HepG2 (cell line): ENCODE results near the gene CPZ. TPM values are rescaled to one million over a fixed set of nuclear protein-coding genes. Genes with fewer than 3 reads are reported as not detected.

ENCODE experiments used
- ATAC-seq: fragments of 200-7000 bp; cut with Tn5 transposase; 3 replicates; pipeline ENCODE4 v1.9.1; 2020; ENCODE audit warnings: mild to moderate bottlenecking, moderate library complexity
- BruUV-seq: library from RNA; stranded (reverse); fragments of 400-500 nt; replicated peaks from 2 replicates; lab custom pipeline; 2021; lab: Mats Ljungman, UMichigan
- CTCF ChIA-PET: fragments of 300-600 bp; formaldehyde crosslinking; extraction: SDS; loops from one replicate; lab custom pipeline; 2021; ENCODE audit warnings: low total read pairs, inconsistent platforms, low intra/inter-chr PET ratio; lab: Yijun Ruan, JAX
- POLR2A ChIA-PET: fragments of 350-600 bp; sonication (Branson Sonifier 250); formaldehyde crosslinking; loops from one replicate; lab custom pipeline; 2020; ENCODE audit warnings: antibody characterized with exemption, inconsistent platforms; lab: Yijun Ruan, JAX
- DNase-seq: peaks from one replicate; pipeline ENCODE4 v3.0.0-alpha.2; 2015; ENCODE audit warnings: low spot score
- FAIRE-seq: peaks from 3 replicates; lab custom pipeline; 2011; peaks lifted over from hg19 to GRCh38; lab: Jason Lieb, UNC
- H2AFZ ChIP-seq: one replicate; pipeline ENCODE4 v1.6.1; 2011; ENCODE audit warnings: low read length, inconsistent platforms
- H3K27ac ChIP-seq: fragments of 300-600 bp; 3 replicates; pipeline ENCODE4 v1.8.0; 2011; ENCODE audit warnings: mixed run types, mild to moderate bottlenecking, mixed read lengths, low read length, inconsistent platforms; ENCODE audit not compliant: insufficient read depth; ENCODE audit errors: extremely low read length
- H3K27me3 ChIP-seq, 2 experiments: fragments of 200-600 bp in 1 of 2; 2 replicates in 1 of 2; 3 replicates in 1 of 2; pipeline versions ENCODE4 v1.6.0 to v1.8.0; 2011; ENCODE audit warnings: low read length in 2 of 2, mild to moderate bottlenecking in 2 of 2, moderate library complexity in 2 of 2, inconsistent platforms in 1 of 2; ENCODE audit not compliant: insufficient read depth in 2 of 2, control insufficient read depth in 1 of 2
- H3K36me3 ChIP-seq, 2 experiments: fragments of 200-600 bp in 1 of 2; replicated peaks in 1 of 2; 2 replicates in 1 of 2; 3 replicates in 1 of 2; pipeline versions ENCODE4 v1.5.1 to v1.8.0; 2011; ENCODE audit warnings: low read length in 2 of 2, inconsistent platforms in 1 of 2; ENCODE audit not compliant: insufficient read depth in 2 of 2, control insufficient read depth in 1 of 2
- H3K4me1 ChIP-seq: 2 replicates; pipeline ENCODE4 v1.5.1; 2012; ENCODE audit warnings: low read length, inconsistent platforms; ENCODE audit not compliant: insufficient read depth
- H3K4me2 ChIP-seq: 2 replicates; pipeline ENCODE4 v1.6.0; 2011; ENCODE audit warnings: low read depth, low read length, inconsistent platforms
- H3K4me3 ChIP-seq, 3 experiments: fragments of 200-600 bp in 1 of 3; sonication (generic), shearing (Covaris generic) in 1 of 3; replicated peaks in 1 of 3; 2 replicates each; pipeline ENCODE4 v1.5.1; 2011 to 2016; ENCODE audit warnings: low read length in 3 of 3, inconsistent platforms in 2 of 3, low read depth in 2 of 3, mild to moderate bottlenecking in 2 of 3, control low read depth in 1 of 3, mixed read lengths in 1 of 3; ENCODE audit not compliant: insufficient read depth in 1 of 3
- H3K79me2 ChIP-seq: one replicate; pipeline ENCODE4 v1.6.1; 2011; ENCODE audit warnings: low read length, inconsistent platforms; ENCODE audit not compliant: insufficient read depth
- H3K9ac ChIP-seq: 2 replicates; pipeline ENCODE4 v1.6.0; 2011; ENCODE audit warnings: mild to moderate bottlenecking, low read depth, low read length, inconsistent platforms; ENCODE audit not compliant: insufficient read depth
- H3K9me3 ChIP-seq: 2 replicates; pipeline ENCODE4 v1.5.1; 2012; ENCODE audit warnings: mild to moderate bottlenecking, low read length
- H4K20me1 ChIP-seq: 2 replicates; pipeline ENCODE4 v1.6.0; 2011; ENCODE audit warnings: inconsistent platforms, mild to moderate bottlenecking, low read length, moderate library complexity; ENCODE audit not compliant: insufficient read depth
- DMTF1 ChIP-seq: sonication (generic); formaldehyde crosslinking; IDR thresholded peaks from 2 replicates; pipeline ENCODE4 v1.4.0; 2020; ENCODE audit warnings: mild to moderate bottlenecking, missing genetic modification reagents
- ISL2 ChIP-seq: sonication (generic); formaldehyde crosslinking; IDR thresholded peaks from 2 replicates; pipeline ENCODE4 v1.5.0; 2020; ENCODE audit warnings: missing genetic modification reagents
- TCF12 ChIP-seq, 2 experiments: fragments of 450-650 bp in 1 of 2; sonication (generic) in 1 of 2; formaldehyde crosslinking in 1 of 2; IDR thresholded peaks; 2 replicates each; pipeline versions ENCODE4 v1.6.1 to v1.8.0; 2017 to 2022; ENCODE audit warnings: antibody characterized with exemption in 1 of 2, mild to moderate bottlenecking in 1 of 2, missing genetic modification reagents in 1 of 2, moderate library complexity in 1 of 2
- TEAD2 ChIP-seq: sonication (generic); formaldehyde crosslinking; IDR thresholded peaks from 2 replicates; pipeline ENCODE4 v1.9.0; 2021; ENCODE audit warnings: missing genetic modification reagents
- WGBS: methylation state at CpG from one replicate; pipeline ENCODE4 v1.1.6; 2017; ENCODE audit warnings: low lambda C conversion rate; 5-methylcytosine and 5-hydroxymethylcytosine counted together
- in situ Hi-C: cut with HindIII; loops from 2 replicates; pipeline ENCODE4 v1.10.0; 2017; ENCODE audit warnings: low pct_unique_long_range_greater_than_20kb; ENCODE audit not compliant: extremely low pct_ligation_motif_present
- intact Hi-C: fragments of 100-400 bp; cut with micrococcal nuclease; formaldehyde crosslinking; loops from one replicate; pipeline ENCODE4 v1.10.0; 2022; ENCODE audit not compliant: unreplicated experiment
- polyA plus RNA-seq, 8 experiments: library from polyadenylated mRNA; depleted of rRNA in 3 of 8; stranded (reverse) in 7 of 8; unstranded in 1 of 8; fragments of >200 nt; fragmentation: Illumina TruSeq in 4 of 8; extraction: Trizol in 4 of 8; gene quantifications; 2 replicates each; pipeline versions ENCODE4 v1.2.1 to v1.2.3, GENCODE V29; 2011 to 2016; ENCODE audit warnings: low read depth in 4 of 8, missing spikeins in 1 of 8, mixed read lengths in 1 of 8; ENCODE audit not compliant: insufficient read depth in 1 of 8
- total RNA-seq, 5 experiments: library from RNA; depleted of rRNA; stranded (reverse); fragments of >200 nt; fragmentation: Illumina TruSeq; extraction: Trizol; gene quantifications; 2 replicates each; pipeline ENCODE4 v1.2.3, GENCODE V29; 2016; ENCODE audit warnings: low read depth in 1 of 5

CPZ gene
- total and polyA plus RNA-seq, 2 of the 13 experiments (the other 11 are each of a cell fraction or from before 2014, with no cell fraction given): 0.58 to 0.61 TPM

- Histone ChIP-seq H3K36me3 (no peaks in the 10 kb centered on the region), H3K9ac (no peak overlapping the region), H3K27me3 (peaks cover 0 to 20% of the 10 kb centered on the region in 2 experiments; a peak in 3 of 5 replicates), H3K9me3 (no peaks in the 10 kb centered on the region), H3K4me1 (no peaks in the 10 kb centered on the region), H3K27ac (no peak overlapping the region), H4K20me1 (no peaks in the 10 kb centered on the region), H2AFZ (no peak overlapping the region), H3K4me2 (no peak overlapping the region), H3K79me2 (no peaks in the 10 kb centered on the region), H3K4me3 (no peak overlapping the region)
- WGBS: 15% methylated on average over 5 of the region's 6 CpGs
- in situ Hi-C loops (no loop called here), intact Hi-C loops (no loop called here)
- POLR2A ChIA-PET: no interaction called here
- TF ChIP-seq TEAD2 (CRISPR knock-in tag) (no peak), TCF12 (IDR thresholded peaks at IDR 0.05) (no peak), TCF12 (CRISPR knock-in tag; IDR thresholded peaks at IDR 0.05) (no peak), DMTF1 (CRISPR knock-in tag) (no peak), ISL2 (no peak)
- FAIRE-seq (no peak), DNase-seq (no peak), ATAC-seq (no peak)
- no TSS peak for BruUV-seq
- CTCF ChIA-PET: no interaction called here
Observed at GRCh38 chr4:8666581-8666980, 74.0 kb downstream of the CPZ start.

Other genes with a start within 250 kb of the CPZ start
- 17.0 and 17.8 TPM in 2 replicates for gene ACOX3, start 152.0 kb upstream of the CPZ start, total RNA-seq (2016; rRNA removed; fragmentation: Illumina TruSeq; extraction: Trizol)
- 4.2 and 5.8 TPM in 2 replicates for gene ACOX3, start 152.0 kb upstream of the CPZ start, polyA plus RNA-seq (2011; rRNA removed)
- 6.5 and 8.6 TPM in 2 replicates for gene TRMT44, start 152.0 kb upstream of the CPZ start, total RNA-seq (2016; rRNA removed; fragmentation: Illumina TruSeq; extraction: Trizol)
- 5.8 and 6.9 TPM in 2 replicates for gene TRMT44, start 152.0 kb upstream of the CPZ start, polyA plus RNA-seq (2011; rRNA removed)
- gene GPR78, start 12.4 kb upstream of the CPZ start, total RNA-seq (2016; rRNA removed; fragmentation: Illumina TruSeq; extraction: Trizol): 0.07 TPM in 1 of 2 replicates, not detected in the other
- gene GPR78, start 12.4 kb upstream of the CPZ start, polyA plus RNA-seq (2011; rRNA removed): 0.01 TPM in 1 of 2 replicates, not detected in the other